ENCODE results near the gene MAGI2. TPM values are rescaled to one million over a fixed set of nuclear protein-coding genes. Genes with fewer than 3 reads are reported as not detected.
A peak's percentile ranks its signal among the peaks of the same experiment; 100 is the strongest.

Gene MAGI2
- total and polyA plus RNA-seq, 4 donors, result 0.37 to 4.1 (median 1.4) TPM

DNA sequence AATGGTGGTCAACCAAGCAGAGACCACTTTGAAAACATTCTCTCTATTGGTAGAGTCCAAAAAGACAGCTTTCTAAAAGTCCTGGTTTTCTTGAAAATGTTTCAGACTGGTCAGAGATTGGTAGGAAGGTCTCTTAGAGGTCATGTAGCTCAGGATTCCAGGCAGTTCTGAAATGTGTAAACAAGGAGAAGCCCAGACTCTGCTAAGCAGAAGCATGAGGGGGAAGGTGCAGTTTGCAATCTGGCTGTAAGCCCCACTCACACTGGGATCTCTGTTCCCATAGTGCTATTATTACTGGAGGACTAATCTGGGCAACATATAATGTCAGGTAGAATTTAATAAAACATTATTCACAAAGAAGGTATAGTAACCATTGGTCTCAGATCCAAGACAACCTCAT, 101.1 kb downstream of the MAGI2 start:
- no peaks in the 10 kb centered on the region for H3K27me3 ChIP-seq (ENCODE audit: control insufficient read depth in 4 of 4, insufficient read depth in 4 of 4, low read length in 3 of 4)
- H3K9me3 ChIP-seq (ENCODE audit: control insufficient read depth in 4 of 4, low read length in 3 of 4), result no peaks in the 10 kb centered on the region
- H3K27ac ChIP-seq (ENCODE audit: low read depth in 1 of 2, low read length in 2 of 2), result no peak overlapping the region
- TF ChIP-seq HNF4G (IDR thresholded peaks at IDR 0.05) (no peak), RAD21 (IDR thresholded peaks at IDR 0.05) (peak in 1 of 2 donors; percentile 11), EGR1 (IDR thresholded peaks at IDR 0.05; ENCODE audit: low read depth in 2 of 2) (no peak), RXRA (IDR thresholded peaks at IDR 0.05) (no peak), JUND (IDR thresholded peaks at IDR 0.05) (no peak)
- TF ChIP-seq, protein P1, sequence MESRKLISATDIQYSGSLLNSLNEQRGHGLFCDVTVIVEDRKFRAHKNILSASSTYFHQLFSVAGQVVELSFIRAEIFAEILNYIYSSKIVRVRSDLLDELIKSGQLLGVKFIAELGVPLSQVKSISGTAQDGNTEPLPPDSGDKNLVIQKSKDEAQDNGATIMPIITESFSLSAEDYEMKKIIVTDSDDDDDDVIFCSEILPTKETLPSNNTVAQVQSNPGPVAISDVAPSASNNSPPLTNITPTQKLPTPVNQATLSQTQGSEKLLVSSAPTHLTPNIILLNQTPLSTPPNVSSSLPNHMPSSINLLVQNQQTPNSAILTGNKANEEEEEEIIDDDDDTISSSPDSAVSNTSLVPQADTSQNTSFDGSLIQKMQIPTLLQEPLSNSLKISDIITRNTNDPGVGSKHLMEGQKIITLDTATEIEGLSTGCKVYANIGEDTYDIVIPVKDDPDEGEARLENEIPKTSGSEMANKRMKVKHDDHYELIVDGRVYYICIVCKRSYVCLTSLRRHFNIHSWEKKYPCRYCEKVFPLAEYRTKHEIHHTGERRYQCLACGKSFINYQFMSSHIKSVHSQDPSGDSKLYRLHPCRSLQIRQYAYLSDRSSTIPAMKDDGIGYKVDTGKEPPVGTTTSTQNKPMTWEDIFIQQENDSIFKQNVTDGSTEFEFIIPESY (IDR thresholded peaks at IDR 0.05), result no peak
- TF ChIP-seq, protein P2, sequence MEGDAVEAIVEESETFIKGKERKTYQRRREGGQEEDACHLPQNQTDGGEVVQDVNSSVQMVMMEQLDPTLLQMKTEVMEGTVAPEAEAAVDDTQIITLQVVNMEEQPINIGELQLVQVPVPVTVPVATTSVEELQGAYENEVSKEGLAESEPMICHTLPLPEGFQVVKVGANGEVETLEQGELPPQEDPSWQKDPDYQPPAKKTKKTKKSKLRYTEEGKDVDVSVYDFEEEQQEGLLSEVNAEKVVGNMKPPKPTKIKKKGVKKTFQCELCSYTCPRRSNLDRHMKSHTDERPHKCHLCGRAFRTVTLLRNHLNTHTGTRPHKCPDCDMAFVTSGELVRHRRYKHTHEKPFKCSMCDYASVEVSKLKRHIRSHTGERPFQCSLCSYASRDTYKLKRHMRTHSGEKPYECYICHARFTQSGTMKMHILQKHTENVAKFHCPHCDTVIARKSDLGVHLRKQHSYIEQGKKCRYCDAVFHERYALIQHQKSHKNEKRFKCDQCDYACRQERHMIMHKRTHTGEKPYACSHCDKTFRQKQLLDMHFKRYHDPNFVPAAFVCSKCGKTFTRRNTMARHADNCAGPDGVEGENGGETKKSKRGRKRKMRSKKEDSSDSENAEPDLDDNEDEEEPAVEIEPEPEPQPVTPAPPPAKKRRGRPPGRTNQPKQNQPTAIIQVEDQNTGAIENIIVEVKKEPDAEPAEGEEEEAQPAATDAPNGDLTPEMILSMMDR (IDR thresholded peaks at IDR 0.05; ENCODE audit: low read depth, low read length, missing input control), result no peak
- no peak for DNase-seq (ENCODE audit: low spot score)
- H3K36me3 ChIP-seq (ENCODE audit: control insufficient read depth in 4 of 4, insufficient read depth in 3 of 4, low read depth in 1 of 4, low read length in 3 of 4), result no peaks in the 10 kb centered on the region
- no peak overlapping the region for H3K4me3 ChIP-seq (ENCODE audit: low read depth in 1 of 3, low read length in 3 of 3)
- H3K4me1 ChIP-seq (ENCODE audit: control insufficient read depth in 4 of 4, insufficient read depth in 4 of 4, low read length in 3 of 4), result peaks cover 0 to 4% (median 0%) of the 10 kb centered on the region in 4 donors
- no peak overlapping the region for H3K9ac ChIP-seq (ENCODE audit: low read depth in 1 of 2, low read length in 2 of 2)

DNA sequence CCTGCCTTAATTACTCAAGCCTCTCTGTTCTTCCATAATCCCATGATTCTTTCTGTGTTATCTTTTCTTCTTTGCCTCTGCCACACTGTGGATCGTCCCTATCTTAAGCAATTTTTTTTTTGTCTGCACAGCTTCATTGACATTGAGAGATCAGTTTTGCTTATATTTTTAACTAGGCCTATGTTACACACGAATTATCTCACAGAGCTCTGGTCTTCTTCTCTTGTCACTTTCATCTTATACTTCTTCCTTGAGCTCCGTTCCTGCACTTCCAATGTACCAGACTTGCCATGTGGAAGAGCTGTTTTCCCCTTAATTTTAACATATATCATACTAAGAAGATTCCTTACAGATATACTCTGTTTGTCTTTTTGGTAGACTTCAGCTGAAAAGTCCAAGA, 106.1 kb downstream of the MAGI2 start:
- TF ChIP-seq, protein P1 (IDR thresholded peaks at IDR 0.05), result no peak
- TF ChIP-seq, protein P3, sequence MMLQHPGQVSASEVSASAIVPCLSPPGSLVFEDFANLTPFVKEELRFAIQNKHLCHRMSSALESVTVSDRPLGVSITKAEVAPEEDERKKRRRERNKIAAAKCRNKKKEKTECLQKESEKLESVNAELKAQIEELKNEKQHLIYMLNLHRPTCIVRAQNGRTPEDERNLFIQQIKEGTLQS (IDR thresholded peaks at IDR 0.05), result no peak
- TF ChIP-seq, protein P2 (IDR thresholded peaks at IDR 0.05; ENCODE audit: low read depth, low read length, missing input control), result no peak
- no peak for TF ChIP-seq JUND (IDR thresholded peaks at IDR 0.05)
- no peak for DNase-seq (ENCODE audit: low spot score)
- 75% methylated on average over 3 of the region's 3 CpGs for WGBS
- Histone ChIP-seq H3K27me3 (ENCODE audit: control insufficient read depth in 4 of 4, insufficient read depth in 4 of 4, low read length in 3 of 4) (no peaks in the 10 kb centered on the region), H3K36me3 (ENCODE audit: control insufficient read depth in 4 of 4, insufficient read depth in 3 of 4, low read depth in 1 of 4, low read length in 3 of 4) (no peaks in the 10 kb centered on the region), H3K4me1 (ENCODE audit: control insufficient read depth in 4 of 4, insufficient read depth in 4 of 4, low read length in 3 of 4) (peaks cover 0 to 2% (median 0%) of the 10 kb centered on the region in 4 donors), H3K9me3 (ENCODE audit: control insufficient read depth in 4 of 4, low read length in 3 of 4) (no peaks in the 10 kb centered on the region), H3K9ac (ENCODE audit: low read depth in 1 of 2, low read length in 2 of 2) (no peak overlapping the region), H3K27ac (ENCODE audit: low read depth in 1 of 2, low read length in 2 of 2) (no peak overlapping the region), H3K4me3 (ENCODE audit: low read depth in 1 of 3, low read length in 3 of 3) (no peak overlapping the region)

All from liver (tissue), 9 donors.